Breast epithelium (tissue), 3 donors: Measurements from ENCODE around the gene BNIP1.

Source experiments
- POLR2A ChIP-seq: fragments of 450-650 bp; IDR thresholded peaks from one replicate; pipeline ENCODE4 v1.6.1; 2016; ENCODE audit warnings: antibody characterized with exemption, mild to moderate bottlenecking, moderate library complexity
- POLR2AphosphoS5 ChIP-seq, 3 donors: sonication (generic); formaldehyde crosslinking; IDR thresholded peaks; one replicate each; pipeline ENCODE4 v1.6.1; 2017; ENCODE audit warnings: antibody characterized with exemption in 3 of 3
- TF ChIP-seq, protein P1 (sequence below), 3 donors: fragments of 450-650 bp; IDR thresholded peaks; one replicate each; pipeline ENCODE4 v1.5.1; 2016 to 2017; ENCODE audit warnings: antibody characterized with exemption in 3 of 3, mild to moderate bottlenecking in 3 of 3, moderate library complexity in 3 of 3

DNA sequence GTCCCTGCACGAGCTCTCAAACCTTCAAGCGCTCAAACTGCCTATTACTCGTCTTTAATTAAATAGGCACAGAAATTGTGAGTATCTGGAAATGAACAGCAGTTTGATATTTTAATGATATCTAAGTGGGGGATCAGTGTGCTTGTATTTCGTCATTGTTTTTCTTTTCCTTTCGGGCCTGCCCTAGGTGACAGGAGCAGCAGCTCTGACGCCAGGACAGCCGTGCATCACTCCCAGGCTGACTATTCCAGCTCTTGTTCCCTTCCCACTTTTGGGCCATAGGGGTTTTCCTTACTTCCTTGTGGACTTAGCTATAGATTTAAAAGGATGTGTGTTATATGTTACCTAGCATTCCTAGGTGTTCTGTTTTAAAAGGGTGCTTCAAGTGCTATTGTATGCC is 9.5 kb downstream of the BNIP1 start:
- TF ChIP-seq POLR2A (no peak), POLR2AphosphoS5 (IDR thresholded peaks at IDR 0.05) (no peak)
- TF ChIP-seq, protein P1, sequence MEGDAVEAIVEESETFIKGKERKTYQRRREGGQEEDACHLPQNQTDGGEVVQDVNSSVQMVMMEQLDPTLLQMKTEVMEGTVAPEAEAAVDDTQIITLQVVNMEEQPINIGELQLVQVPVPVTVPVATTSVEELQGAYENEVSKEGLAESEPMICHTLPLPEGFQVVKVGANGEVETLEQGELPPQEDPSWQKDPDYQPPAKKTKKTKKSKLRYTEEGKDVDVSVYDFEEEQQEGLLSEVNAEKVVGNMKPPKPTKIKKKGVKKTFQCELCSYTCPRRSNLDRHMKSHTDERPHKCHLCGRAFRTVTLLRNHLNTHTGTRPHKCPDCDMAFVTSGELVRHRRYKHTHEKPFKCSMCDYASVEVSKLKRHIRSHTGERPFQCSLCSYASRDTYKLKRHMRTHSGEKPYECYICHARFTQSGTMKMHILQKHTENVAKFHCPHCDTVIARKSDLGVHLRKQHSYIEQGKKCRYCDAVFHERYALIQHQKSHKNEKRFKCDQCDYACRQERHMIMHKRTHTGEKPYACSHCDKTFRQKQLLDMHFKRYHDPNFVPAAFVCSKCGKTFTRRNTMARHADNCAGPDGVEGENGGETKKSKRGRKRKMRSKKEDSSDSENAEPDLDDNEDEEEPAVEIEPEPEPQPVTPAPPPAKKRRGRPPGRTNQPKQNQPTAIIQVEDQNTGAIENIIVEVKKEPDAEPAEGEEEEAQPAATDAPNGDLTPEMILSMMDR (IDR thresholded peaks at IDR 0.05) = no peak
